CD14-positive monocyte (primary cell): ENCODE measurements around the gene FAM98B. TPM values are rescaled to one million over a fixed set of nuclear protein-coding genes. Genes with fewer than 3 reads are reported as not detected.

ENCODE experiments used
- DNase-seq, 3 donors: peaks; one replicate each; pipeline ENCODE4 v3.0.0-alpha.2; 2011 to 2022
- H2AFZ ChIP-seq: 2 replicates; pipeline ENCODE4 v1.6.0; 2012; ENCODE audit warnings: mild to moderate bottlenecking, low read depth, low read length, inconsistent platforms; ENCODE audit not compliant: insufficient read depth, poor library complexity, severe bottlenecking
- H3K27ac ChIP-seq, 2 donors: 1 replicate in 1 of 2; 2 replicates in 1 of 2; pipeline ENCODE4 v1.5.1; 2012 to 2013; ENCODE audit warnings: low read length in 2 of 2, control low read depth in 1 of 2, inconsistent platforms in 1 of 2, low read depth in 1 of 2, mild to moderate bottlenecking in 1 of 2
- H3K27me3 ChIP-seq, 2 donors: one replicate each; pipeline versions ENCODE4 v1.6.0 to v1.6.1; 2011 to 2013; ENCODE audit warnings: low read length in 2 of 2; ENCODE audit not compliant: control insufficient read depth in 2 of 2, insufficient read depth in 2 of 2
- H3K36me3 ChIP-seq, 2 donors: replicated peaks in 1 of 2; 1 replicate in 1 of 2; 2 replicates in 1 of 2; pipeline versions ENCODE4 v1.5.1 to v1.6.1; 2012 to 2013; ENCODE audit warnings: low read length in 2 of 2, control low read depth in 1 of 2, inconsistent platforms in 1 of 2, mild to moderate bottlenecking in 1 of 2; ENCODE audit not compliant: insufficient read depth in 2 of 2, control insufficient read depth in 1 of 2
- H3K4me1 ChIP-seq, 2 donors: 1 replicate in 1 of 2; 2 replicates in 1 of 2; pipeline versions ENCODE4 v1.5.1 to v1.6.1; 2012 to 2013; ENCODE audit warnings: low read length in 2 of 2, control low read depth in 1 of 2, inconsistent platforms in 1 of 2, mild to moderate bottlenecking in 1 of 2, moderate library complexity in 1 of 2; ENCODE audit not compliant: insufficient read depth in 2 of 2, control insufficient read depth in 1 of 2
- H3K4me2 ChIP-seq: replicated peaks from 2 replicates; pipeline ENCODE3; 2012; ENCODE audit warnings: low read length, moderate library complexity, mild to moderate bottlenecking; ENCODE audit not compliant: poor library complexity, severe bottlenecking; ENCODE audit errors: extremely low read depth
- H3K4me3 ChIP-seq, 3 experiments: fragments of 200-600 bp in 1 of 3; sonication (generic) in 1 of 3; replicated peaks in 1 of 3; 1 replicate in 2 of 3; 2 replicates in 1 of 3; pipeline ENCODE4 v1.5.1; 2011 to 2013; ENCODE audit warnings: low read length in 3 of 3, mild to moderate bottlenecking in 3 of 3, control low read depth in 2 of 3, low read depth in 2 of 3, inconsistent platforms in 1 of 3, moderate library complexity in 1 of 3
- H3K79me2 ChIP-seq: 2 replicates; pipeline ENCODE4 v1.6.0; 2012; ENCODE audit warnings: mild to moderate bottlenecking, control low read depth, inconsistent platforms, low read length, moderate library complexity; ENCODE audit not compliant: insufficient read depth
- H3K9ac ChIP-seq: 2 replicates; pipeline ENCODE4 v1.6.0; 2017; ENCODE audit warnings: low read length, mild to moderate bottlenecking; ENCODE audit not compliant: insufficient read depth, poor library complexity, severe bottlenecking
- H3K9me3 ChIP-seq, 2 donors: replicated peaks in 1 of 2; 1 replicate in 1 of 2; 2 replicates in 1 of 2; pipeline versions ENCODE4 v1.5.1 to v1.6.1; 2012 to 2013; ENCODE audit warnings: low read length in 2 of 2, control low read depth in 1 of 2; ENCODE audit not compliant: control insufficient read depth in 1 of 2, insufficient read depth in 1 of 2
- H4K20me1 ChIP-seq: 2 replicates; pipeline ENCODE4 v1.6.0; 2012; ENCODE audit warnings: mild to moderate bottlenecking, low read length, control low read depth, moderate library complexity; ENCODE audit not compliant: insufficient read depth
- H3K27ac Mint-ChIP-seq, 7 donors: one replicate each; pipeline ENCODE4 v1.8.0; 2020; ENCODE audit warnings: mild to moderate bottlenecking in 7 of 7, mixed read lengths in 7 of 7, moderate library complexity in 6 of 7, inconsistent platforms in 2 of 7
- H3K27me3 Mint-ChIP-seq, 3 donors: one replicate each; pipeline ENCODE4 v1.8.0; 2021 to 2022; ENCODE audit warnings: low read depth in 3 of 3, mild to moderate bottlenecking in 3 of 3, mixed read lengths in 3 of 3, moderate library complexity in 3 of 3, inconsistent platforms in 1 of 3
- H3K36me3 Mint-ChIP-seq, 2 donors: one replicate each; pipeline ENCODE4 v1.8.0; 2020; ENCODE audit warnings: mixed read lengths in 2 of 2, inconsistent platforms in 1 of 2, mild to moderate bottlenecking in 1 of 2
- H3K4me1 Mint-ChIP-seq: one replicate; pipeline ENCODE4 v1.8.0; 2020; ENCODE audit warnings: mild to moderate bottlenecking, mixed read lengths
- H3K4me3 Mint-ChIP-seq, 2 donors: one replicate each; pipeline ENCODE4 v1.8.0; 2020; ENCODE audit warnings: mild to moderate bottlenecking in 2 of 2, mixed read lengths in 2 of 2, moderate library complexity in 1 of 2
- H3K9me3 Mint-ChIP-seq, 7 donors: one replicate each; pipeline ENCODE4 v1.8.0; 2020 to 2022; ENCODE audit warnings: mixed read lengths in 7 of 7, mild to moderate bottlenecking in 6 of 7, moderate library complexity in 6 of 7, inconsistent platforms in 2 of 7
- WGBS: methylation state at CpG from one replicate; pipeline ENCODE4 v1.1.5; 2013; ENCODE audit warnings: missing lambda C conversion rate; ENCODE audit not compliant: insufficient coverage; 5-methylcytosine and 5-hydroxymethylcytosine counted together
- intact Hi-C, 2 donors: fragments of 100-400 bp; cut with micrococcal nuclease; formaldehyde crosslinking; loops; one replicate each; pipeline versions ENCODE4 v1.15.0 to v1.15.1; 2023
- polyA plus RNA-seq, 3 donors: library from polyadenylated mRNA; depleted of rRNA in 1 of 3; unstranded in 2 of 3; stranded (reverse) in 1 of 3; fragments of 300-500 nt in 2 of 3; fragments of >200 nt in 1 of 3; fragmentation: Illumina TruSeq in 2 of 3; gene quantifications; 1 replicate in 2 of 3; 2 replicates in 1 of 3; pipeline ENCODE4 v1.2.3, GENCODE V29; 2012 to 2021
- TF ChIP-seq, protein P1 (sequence below): fragments of 200-600 bp; IDR thresholded peaks from one replicate; pipeline ENCODE4 v1.8.0; 2022; ENCODE audit warnings: antibody characterized with exemption, mild to moderate bottlenecking

FAM98B gene
- polyA plus RNA-seq, 3 donors: 0.41 to 1.3 (median 0.69) TPM

DNA sequence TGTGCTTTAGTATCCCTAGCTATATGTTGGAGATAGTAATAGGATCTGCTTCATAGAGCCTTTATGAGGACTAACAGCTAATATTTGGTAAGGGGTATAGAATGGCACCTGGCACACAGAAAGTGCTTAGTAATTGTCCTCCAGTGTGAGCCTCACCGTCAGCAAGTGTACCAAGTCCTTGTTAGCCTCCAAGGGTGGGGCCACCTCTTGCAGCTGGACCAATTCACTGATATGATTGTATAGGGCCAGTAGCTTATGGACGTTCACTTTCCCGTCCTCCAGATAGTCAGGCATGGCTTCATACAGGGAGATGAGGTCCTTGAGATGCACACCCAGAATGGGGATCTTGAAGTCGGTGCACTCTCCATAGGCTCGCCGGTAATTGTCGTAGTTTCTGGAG is 53.6 kb downstream of the FAM98B start:
- no peaks in the 10 kb centered on the region for H3K4me1 ChIP-seq
- H3K4me3 Mint-ChIP-seq: no peak overlapping the region
- no peaks in the 10 kb centered on the region for H3K27me3 ChIP-seq
- no peaks in the 10 kb centered on the region for H4K20me1 ChIP-seq
- no peaks in the 10 kb centered on the region for H3K36me3 Mint-ChIP-seq
- 93% methylated on average over 4 of the region's 7 CpGs for WGBS
- TF ChIP-seq, protein P1, sequence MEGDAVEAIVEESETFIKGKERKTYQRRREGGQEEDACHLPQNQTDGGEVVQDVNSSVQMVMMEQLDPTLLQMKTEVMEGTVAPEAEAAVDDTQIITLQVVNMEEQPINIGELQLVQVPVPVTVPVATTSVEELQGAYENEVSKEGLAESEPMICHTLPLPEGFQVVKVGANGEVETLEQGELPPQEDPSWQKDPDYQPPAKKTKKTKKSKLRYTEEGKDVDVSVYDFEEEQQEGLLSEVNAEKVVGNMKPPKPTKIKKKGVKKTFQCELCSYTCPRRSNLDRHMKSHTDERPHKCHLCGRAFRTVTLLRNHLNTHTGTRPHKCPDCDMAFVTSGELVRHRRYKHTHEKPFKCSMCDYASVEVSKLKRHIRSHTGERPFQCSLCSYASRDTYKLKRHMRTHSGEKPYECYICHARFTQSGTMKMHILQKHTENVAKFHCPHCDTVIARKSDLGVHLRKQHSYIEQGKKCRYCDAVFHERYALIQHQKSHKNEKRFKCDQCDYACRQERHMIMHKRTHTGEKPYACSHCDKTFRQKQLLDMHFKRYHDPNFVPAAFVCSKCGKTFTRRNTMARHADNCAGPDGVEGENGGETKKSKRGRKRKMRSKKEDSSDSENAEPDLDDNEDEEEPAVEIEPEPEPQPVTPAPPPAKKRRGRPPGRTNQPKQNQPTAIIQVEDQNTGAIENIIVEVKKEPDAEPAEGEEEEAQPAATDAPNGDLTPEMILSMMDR: no peak
- no peaks in the 10 kb centered on the region for H3K9me3 ChIP-seq
- no peak for DNase-seq
- no peaks in the 10 kb centered on the region for H3K9me3 Mint-ChIP-seq
- no peak overlapping the region for H3K9ac ChIP-seq
- no peak overlapping the region for H3K4me3 ChIP-seq
- H3K27ac ChIP-seq: no peak overlapping the region
- no peak overlapping the region for H2AFZ ChIP-seq
- no peaks in the 10 kb centered on the region for H3K4me1 Mint-ChIP-seq
- peaks cover 0 to 3% (median 0%) of the 10 kb centered on the region in 3 donors for H3K27me3 Mint-ChIP-seq
- intact Hi-C loops: no loop called here
- H3K36me3 ChIP-seq: no peaks in the 10 kb centered on the region
- H3K27ac Mint-ChIP-seq: no peak overlapping the region
- H3K79me2 ChIP-seq: no peaks in the 10 kb centered on the region
- H3K4me2 ChIP-seq: no peak overlapping the region

DNA sequence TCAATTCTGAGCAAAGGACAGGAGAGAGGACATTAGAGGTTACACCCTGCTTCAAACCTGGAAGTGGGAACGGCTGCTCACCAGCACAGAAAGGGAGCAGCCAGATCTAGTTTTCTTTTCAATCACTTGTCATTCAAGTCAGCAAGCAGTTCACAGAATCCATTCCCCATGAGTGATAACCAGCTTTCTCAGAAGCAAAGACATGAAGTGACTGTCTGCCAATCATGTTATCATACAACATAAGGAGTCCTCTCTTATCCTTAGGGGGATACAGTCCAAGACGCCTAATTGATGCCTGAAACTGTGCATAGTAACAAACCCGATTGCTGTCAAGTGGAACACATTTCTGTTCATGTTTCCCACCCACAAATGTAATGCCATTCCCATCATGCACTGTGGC is 54.7 kb downstream of the FAM98B start:
- Histone ChIP-seq H3K9ac (no peak overlapping the region), H3K27me3 (no peaks in the 10 kb centered on the region), H3K79me2 (no peaks in the 10 kb centered on the region), H3K36me3 (no peaks in the 10 kb centered on the region), H2AFZ (no peak overlapping the region), H3K4me1 (no peaks in the 10 kb centered on the region), H3K27ac (no peak overlapping the region), H3K9me3 (no peaks in the 10 kb centered on the region), H4K20me1 (no peaks in the 10 kb centered on the region), H3K4me3 (no peak overlapping the region), H3K4me2 (no peak overlapping the region)
- intact Hi-C loops: no loop called here
- DNase-seq: no peak
- TF ChIP-seq, protein P1: no peak
- Mint-ChIP-seq H3K27me3 (peaks cover 0 to 3% (median 3%) of the 10 kb centered on the region in 3 donors), H3K4me1 (no peaks in the 10 kb centered on the region), H3K27ac (no peak overlapping the region), H3K9me3 (no peaks in the 10 kb centered on the region), H3K36me3 (no peaks in the 10 kb centered on the region), H3K4me3 (no peak overlapping the region)
- WGBS: 90% methylated on average over 3 of the region's 3 CpGs
